Measurements from ENCODE around the gene KRT6C. TPM values are rescaled to one million over a fixed set of nuclear protein-coding genes. Genes with fewer than 3 reads are reported as not detected.
"Not testable (repeated sequence)": the region's sequence is repeated elsewhere in the genome, so short reads cannot be mapped to it uniquely, and the experiment has no call there.

The KRT6C gene
- total RNA-seq, 4 donors from 2014 or later, result not detected

- TF ChIP-seq CTCF (IDR thresholded peaks at IDR 0.05), result no peak
- DNase-seq (ENCODE audit: low spot score) (no peak), ATAC-seq (ENCODE audit: low FRiP score) (no peak)
Observed at GRCh38 chr12:52493172-52493571, 19.6 kb upstream of the KRT6C start, which contains the start of gene KRT6A. Gene KRT6A (minus strand): TSS chr12:52493257. CDS start chr12:52493188, 69 bp downstream.

- DNase-seq (ENCODE audit: low spot score); ATAC-seq (ENCODE audit: low FRiP score): not testable (repeated sequence)
Observed at GRCh38 chr12:52492405-52492804, 18.8 kb upstream of the KRT6C start.

GRCh38 chr12:52491495-52491894 lies 17.9 kb upstream of the KRT6C start:
- DNase-seq (ENCODE audit: low spot score); ATAC-seq (ENCODE audit: low FRiP score): not testable (repeated sequence)

- no peak for TF ChIP-seq CTCF (IDR thresholded peaks at IDR 0.05)
- ATAC-seq (ENCODE audit: low FRiP score) (no peak), DNase-seq (ENCODE audit: low spot score) (no peak)
Observed at GRCh38 chr12:52488736-52489135, 15.1 kb upstream of the KRT6C start.

GRCh38 chr12:52487744-52488443 lies 14.3 kb upstream of the KRT6C start:
- not testable (repeated sequence) for DNase-seq (ENCODE audit: low spot score); ATAC-seq (ENCODE audit: low FRiP score)

- TF ChIP-seq CTCF (IDR thresholded peaks at IDR 0.05), result no peak
- ATAC-seq (ENCODE audit: low FRiP score) (no peak), DNase-seq (ENCODE audit: low spot score) (no peak)
Observed at GRCh38 chr12:52487211-52487610, 13.6 kb upstream of the KRT6C start.

GRCh38 chr12:52486166-52487105 lies 12.8 kb upstream of the KRT6C start:
- TF ChIP-seq CTCF (IDR thresholded peaks at IDR 0.05), result no peak
- DNase-seq (ENCODE audit: low spot score) (no peak), ATAC-seq (ENCODE audit: low FRiP score) (no peak)

- ATAC-seq (ENCODE audit: low FRiP score) (no peak), DNase-seq (ENCODE audit: low spot score) (no peak)
- no peak for TF ChIP-seq CTCF (IDR thresholded peaks at IDR 0.05)
Observed at GRCh38 chr12:52480073-52480472, 6.5 kb upstream of the KRT6C start.
